Hypothalamus (tissue), 51 donors: ENCODE measurements around the gene POLR1C.
"Not testable (repeated sequence)": the region's sequence is repeated elsewhere in the genome, so short reads cannot be mapped to it uniquely, and the experiment has no call there.

ENCODE experiments used
- DNase-seq, 51 donors: peaks; one replicate each; lab custom pipeline; 2025; lab: John Stamatoyannopoulos, UW

Gene POLR1C

DNA sequence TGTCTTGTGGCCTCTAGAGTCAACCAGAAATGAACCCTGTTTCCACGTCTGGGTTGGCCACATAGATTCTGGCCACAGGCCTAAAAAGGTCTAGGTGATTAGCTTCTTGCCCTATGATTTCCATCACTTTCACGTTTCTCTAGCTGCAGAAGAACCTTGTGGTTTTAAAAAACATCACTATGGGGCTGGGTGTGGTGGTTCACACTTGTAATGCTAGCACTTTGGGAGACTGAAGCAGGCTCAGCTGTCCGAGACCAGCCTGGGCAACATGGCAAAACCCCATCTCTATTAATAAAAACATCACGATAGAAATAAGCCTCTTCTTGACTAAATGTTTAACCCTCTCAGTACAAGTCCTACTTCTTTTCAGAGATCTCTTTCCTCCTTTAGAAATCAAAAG, 27.6 kb downstream of the POLR1C start:
- no peak for DNase-seq

- DNase-seq, result no peak
Measured at GRCh38 chr6:43547222-43547621, 30.3 kb downstream of the POLR1C start.

DNA sequence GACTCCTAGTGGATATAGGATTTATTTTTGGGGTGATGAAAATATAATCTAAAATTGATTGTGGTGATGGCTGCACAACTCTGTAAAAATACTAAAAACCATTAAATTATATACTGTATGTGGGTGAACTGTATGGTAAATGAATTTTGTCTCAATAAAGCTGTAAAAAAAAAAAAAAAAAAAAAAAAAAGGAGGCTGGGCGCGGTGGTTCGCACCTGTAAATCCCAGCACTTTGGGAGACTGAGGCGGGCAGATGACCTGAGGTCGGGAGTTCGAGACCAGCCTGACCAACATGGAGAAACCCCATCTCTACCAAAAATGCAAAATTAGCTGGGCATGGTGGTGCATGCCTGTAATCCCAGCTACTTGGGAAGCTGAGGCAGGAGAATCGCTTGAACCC, 40.7 kb downstream of the POLR1C start:
- not testable (repeated sequence) for DNase-seq

DNA sequence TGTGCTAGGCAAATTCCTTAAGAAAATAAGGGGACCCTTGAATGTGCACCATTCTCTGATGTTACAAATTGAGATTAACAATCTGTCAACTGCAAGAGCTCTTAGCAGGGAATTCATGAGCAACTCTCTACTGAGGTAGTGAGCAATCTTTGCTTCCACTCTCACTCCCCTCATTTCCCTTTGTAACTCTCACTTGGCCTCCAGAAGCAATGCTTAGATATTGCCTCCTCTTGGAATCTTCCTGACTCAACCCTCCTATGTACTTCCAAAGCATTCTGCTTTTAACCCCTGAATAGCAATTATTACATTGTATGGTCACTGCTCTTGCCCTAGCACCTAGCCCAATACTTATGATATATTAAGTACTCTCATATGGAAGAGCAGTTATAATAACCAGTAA, 42.4 kb downstream of the POLR1C start:
- no peak for DNase-seq

GRCh38 chr6:43570876-43571441, 54.1 kb downstream of the POLR1C start:
- no peak for DNase-seq
